ENCODE data around the gene CALN1.

Gene CALN1

DNA sequence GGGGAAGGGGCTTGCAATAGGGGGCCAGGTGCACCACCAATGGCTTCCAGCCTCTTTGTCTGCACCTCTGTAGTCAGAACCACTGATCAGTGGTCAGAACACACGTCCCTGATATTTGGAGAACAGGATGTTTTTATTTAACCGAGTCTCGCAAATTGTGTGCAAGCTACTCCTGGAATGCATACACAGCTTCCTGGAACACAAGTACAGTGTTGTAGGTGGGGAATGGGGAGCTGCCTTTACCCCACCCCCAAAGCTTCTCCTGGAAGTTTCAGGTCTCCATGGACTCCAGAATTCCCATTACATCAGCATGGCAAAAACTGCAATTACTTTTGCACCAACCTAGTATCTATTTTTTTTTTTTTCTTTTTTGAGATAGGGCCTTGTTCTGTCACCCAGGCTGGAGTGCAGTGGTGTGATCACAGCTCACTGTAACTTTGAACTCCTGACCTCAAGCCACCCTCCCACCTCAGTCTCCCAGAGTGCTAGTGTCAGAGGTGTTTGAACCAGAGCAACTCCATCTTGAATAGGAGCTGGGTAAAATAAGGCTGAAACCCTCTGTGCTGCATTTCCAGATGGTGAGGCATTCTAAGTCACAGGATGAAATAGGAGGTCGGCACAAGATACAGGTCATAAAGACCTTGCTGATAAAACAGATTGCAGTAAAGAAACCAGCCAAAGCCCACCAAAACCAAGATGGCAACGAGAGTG is 374.0 kb downstream of the CALN1 start:
- no peak for DNase-seq (ENCODE audit: low spot score)

DNA sequence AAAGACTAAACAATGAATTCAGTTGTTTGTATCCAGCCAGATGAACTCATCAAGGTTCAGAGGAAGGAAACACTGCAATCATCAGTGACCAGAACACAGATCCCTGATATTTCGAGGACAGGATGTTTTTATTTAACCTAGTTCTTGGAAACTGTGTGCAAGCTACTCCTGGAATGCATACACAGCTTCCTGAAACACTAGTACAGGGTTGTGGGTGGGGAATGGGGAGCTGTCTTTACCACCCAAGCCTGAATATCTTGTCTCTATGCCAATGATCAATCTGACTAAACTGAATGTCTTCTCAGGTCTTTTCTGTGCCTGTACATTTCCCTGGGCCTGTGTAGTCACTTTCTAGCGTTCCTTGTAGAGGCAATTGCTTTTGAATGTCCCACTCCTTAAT is 374.6 kb downstream of the CALN1 start:
- no peak for DNase-seq (ENCODE audit: low spot score)

DNA sequence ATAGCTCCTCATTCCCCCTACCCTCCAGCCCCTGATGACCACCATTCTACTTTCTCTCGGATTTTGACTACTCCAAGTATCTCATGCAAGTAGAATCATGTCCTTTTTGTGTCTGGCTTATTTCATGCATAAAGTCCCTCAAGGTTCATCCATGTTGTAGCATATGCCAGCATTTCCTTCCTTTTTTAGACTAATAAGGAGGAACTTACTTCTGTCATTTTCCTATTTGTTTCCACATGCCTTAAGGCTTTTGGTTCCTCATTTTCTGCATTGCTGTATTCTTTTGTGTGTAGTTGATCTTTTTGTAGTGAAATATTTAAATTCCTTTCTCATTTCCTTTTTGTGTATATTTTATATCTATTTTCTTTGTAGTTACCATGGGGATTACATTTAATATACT is 376.9 kb downstream of the CALN1 start:
- DNase-seq (ENCODE audit: low spot score), result no peak

- DNase-seq (ENCODE audit: low spot score), result no peak
Measured at GRCh38 chr7:72032934-72033333, 379.2 kb downstream of the CALN1 start.

- no peak for DNase-seq (ENCODE audit: low spot score)
Measured at GRCh38 chr7:72030994-72031667, 381.0 kb downstream of the CALN1 start.

DNA sequence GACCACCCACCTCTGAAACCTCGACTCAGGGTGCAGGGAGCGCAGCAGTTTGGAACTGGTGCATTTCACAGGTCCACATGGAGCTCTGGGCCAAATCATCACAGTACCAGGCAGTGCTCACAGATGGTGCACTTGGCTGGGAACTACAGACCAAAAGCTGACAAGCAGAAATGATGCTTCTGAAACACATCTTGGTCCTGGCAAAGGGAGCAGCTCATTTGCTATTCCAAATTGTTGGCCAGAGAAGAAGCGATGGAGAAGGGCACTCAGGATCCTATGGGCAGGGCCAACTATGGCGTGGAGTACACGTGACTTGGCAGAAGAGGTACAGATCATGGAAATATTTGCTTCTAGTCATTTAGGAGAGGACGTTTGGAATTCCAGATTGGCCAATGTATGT is 383.9 kb downstream of the CALN1 start:
- no peak for DNase-seq (ENCODE audit: low spot score)

DNA sequence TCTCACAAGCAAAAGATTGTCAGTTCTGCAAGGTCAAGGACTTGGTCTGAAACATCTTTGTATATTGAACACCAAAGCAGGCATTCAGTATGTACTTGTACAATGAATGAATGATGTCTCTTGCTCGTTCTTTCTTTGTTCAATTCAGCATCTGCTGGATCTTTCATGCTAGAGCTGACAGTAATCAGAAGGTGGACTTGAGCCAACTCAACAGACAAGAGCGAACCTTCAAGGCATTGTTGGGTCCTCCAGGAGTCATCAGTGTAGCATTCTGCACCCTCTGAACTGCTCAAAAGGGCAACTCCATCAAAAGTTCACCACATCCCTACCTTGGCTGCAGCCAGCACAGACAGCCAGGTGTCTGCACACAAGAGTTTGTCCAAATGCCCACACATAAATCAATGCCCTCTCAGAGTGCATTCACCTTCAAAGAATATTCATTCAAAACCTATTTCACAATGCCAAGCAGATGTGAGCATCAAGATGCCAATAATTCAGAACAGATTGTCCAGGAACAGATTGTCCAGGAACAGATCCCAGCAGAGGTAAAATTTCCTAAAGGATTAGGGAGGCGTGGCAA is 386.7 kb downstream of the CALN1 start:
- no peak for DNase-seq (ENCODE audit: low spot score)

- DNase-seq (ENCODE audit: low spot score), result no peak
Measured at GRCh38 chr7:72023926-72024325, 388.2 kb downstream of the CALN1 start.

GRCh38 chr7:72021716-72022115 is 390.4 kb downstream of the CALN1 start:
- DNase-seq (ENCODE audit: low spot score), result no peak

DNA sequence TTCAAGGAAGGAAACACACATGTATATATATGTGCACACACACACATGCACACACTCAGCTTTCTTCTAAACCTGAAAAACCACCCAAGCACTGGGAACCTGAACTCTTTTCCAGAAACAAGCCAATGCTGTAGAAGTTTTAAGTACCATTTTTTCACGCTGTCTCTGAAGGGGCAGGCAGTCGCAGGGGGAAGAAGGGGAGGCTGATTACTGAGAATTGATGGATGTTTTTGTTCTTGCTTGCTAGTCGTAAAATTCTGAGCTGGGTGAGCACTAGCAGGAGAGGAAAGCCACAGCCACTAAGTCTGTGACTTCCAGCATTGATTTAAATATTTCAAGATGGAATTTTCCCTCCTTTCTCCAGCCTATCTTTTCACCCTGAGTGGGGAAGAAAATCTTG is 391.8 kb downstream of the CALN1 start:
- no peak for DNase-seq (ENCODE audit: low spot score)

GRCh38 chr7:72019436-72019835 is 392.7 kb downstream of the CALN1 start:
- no peak for DNase-seq (ENCODE audit: low spot score)

- DNase-seq (ENCODE audit: low spot score), result no peak
Measured at GRCh38 chr7:72017756-72018155, 394.4 kb downstream of the CALN1 start.

GRCh38 chr7:72016574-72016973 is 395.6 kb downstream of the CALN1 start:
- no peak for DNase-seq (ENCODE audit: low spot score)

DNA sequence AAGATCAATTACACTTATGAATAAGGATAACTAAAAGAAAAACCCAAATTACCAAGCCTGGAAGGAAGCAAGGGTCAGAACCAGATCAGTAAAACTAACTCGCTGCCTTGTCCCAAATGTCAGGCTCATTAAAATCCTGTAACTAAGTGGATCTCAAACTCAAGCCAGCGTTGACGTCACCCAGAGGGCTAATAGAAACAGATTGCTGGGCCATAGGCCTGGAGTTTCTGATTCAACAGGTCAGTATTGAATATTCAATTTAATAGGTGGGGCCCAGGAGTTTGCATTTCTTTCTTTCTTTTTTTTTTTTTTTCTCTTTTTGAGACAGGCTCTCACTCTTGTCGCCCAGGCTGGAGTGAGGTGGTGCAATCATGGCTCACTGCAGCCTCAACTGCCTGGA is 397.0 kb downstream of the CALN1 start:
- DNase-seq (ENCODE audit: low spot score), result no peak

- DNase-seq (ENCODE audit: low spot score), result no peak
Measured at GRCh38 chr7:72007018-72007417, 405.1 kb downstream of the CALN1 start.

DNA sequence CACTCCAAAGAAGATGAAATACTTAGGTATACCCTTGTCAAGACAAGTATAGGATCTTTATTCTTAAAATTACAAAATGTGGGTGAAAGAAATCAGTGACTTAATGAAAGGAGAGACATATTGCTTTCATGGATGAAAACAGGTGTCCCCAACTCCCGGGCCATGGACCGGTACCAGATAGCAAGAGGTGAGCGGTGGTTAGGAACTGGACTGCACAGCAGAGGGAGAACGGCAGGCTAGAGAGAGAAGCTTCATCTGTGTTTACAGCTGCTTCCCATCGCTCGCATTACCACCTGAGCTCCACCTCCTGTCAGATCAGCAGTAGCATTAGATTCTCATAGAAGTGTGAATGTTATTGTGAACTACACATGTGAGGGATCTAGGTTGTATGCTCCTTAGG is 408.9 kb downstream of the CALN1 start:
- DNase-seq (ENCODE audit: low spot score), result no peak

DNA sequence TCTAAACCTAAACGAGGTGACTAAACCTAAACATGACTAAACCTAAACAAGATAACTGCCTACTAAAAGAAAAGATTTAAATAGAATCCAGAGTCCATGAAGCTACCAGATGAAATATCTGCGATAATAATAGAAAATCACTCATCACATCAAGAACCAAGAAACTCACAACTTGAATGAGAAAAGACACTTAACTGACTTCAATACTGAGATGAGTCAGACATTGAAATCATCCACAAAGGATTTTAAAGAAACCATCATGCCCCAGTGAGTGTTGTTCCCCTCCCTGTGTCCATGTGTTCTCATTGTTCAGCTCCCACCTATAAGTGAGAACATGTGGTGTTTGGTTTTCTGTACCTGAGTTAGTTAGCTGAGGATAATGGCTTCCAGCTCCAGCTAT is 416.0 kb downstream of the CALN1 start:
- DNase-seq (ENCODE audit: low spot score), result no peak

GRCh38 chr7:71995111-71995510 is 417.0 kb downstream of the CALN1 start:
- DNase-seq (ENCODE audit: low spot score), result no peak

GRCh38 chr7:71991586-71991985 is 420.6 kb downstream of the CALN1 start:
- DNase-seq (ENCODE audit: low spot score), result no peak

DNA sequence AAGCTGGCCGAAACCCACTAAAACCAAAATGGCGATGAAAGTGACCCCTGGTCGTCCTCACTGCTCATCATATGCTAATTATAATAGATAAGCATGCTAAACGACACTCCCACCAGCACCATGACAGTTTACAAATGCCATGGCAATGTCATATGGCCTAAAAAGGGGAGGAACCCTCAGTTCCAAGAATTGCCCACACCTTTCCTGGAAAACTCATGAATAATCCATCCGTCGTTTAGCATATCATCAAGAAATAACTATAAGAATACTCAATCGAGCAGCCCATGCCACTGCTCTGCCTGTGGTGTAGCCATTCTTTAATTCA is 422.0 kb downstream of the CALN1 start:
- DNase-seq (ENCODE audit: low spot score), result no peak

GRCh38 chr7:71988201-71988600 is 423.9 kb downstream of the CALN1 start:
- DNase-seq (ENCODE audit: low spot score), result no peak

- DNase-seq (ENCODE audit: low spot score), result no peak
Measured at GRCh38 chr7:71987200-71987767, 424.9 kb downstream of the CALN1 start.

- DNase-seq (ENCODE audit: low spot score), result no peak
Measured at GRCh38 chr7:71984348-71984747, 427.8 kb downstream of the CALN1 start.
